Adrenal gland (tissue), 12 donors: ENCODE measurements around the gene IGFBPL1. TPM values are rescaled to one million over a fixed set of nuclear protein-coding genes. Genes with fewer than 3 reads are reported as not detected.

Experiments used
- polyA plus RNA-seq, 3 donors: library from polyadenylated mRNA; stranded (reverse); fragments of 200-250 nt in 2 of 3; fragments of 350-450 nt in 1 of 3; fragmentation: Illumina TruSeq in 1 of 3; extraction: RNeasy Lipid Tissue Mini Kit (QIAGEN cat#74804) in 1 of 3; gene quantifications; one replicate each; pipeline ENCODE4 v1.2.3, GENCODE V29; 2013 to 2014
- total RNA-seq, 9 donors: library from RNA; depleted of rRNA in 4 of 9; stranded (reverse); fragments of >200 nt in 4 of 9; fragments of 120-200 nt in 1 of 9; fragmentation: NEBNext Ultra II Directional in 1 of 9; extraction: Animal tissue kit (Norgen Biotek cat#: 25700) in 1 of 9; gene quantifications; one replicate each; pipeline versions ENCODE4 v1.1.0 to v1.2.4, GENCODE V29; 2013 to 2023
- donor health status: healthy with polysubstance abuse.
- donor health status: Bipolar disorder and iron deficiency.
- donor health status: DM: yes; HTN: yes; CAD: no.
- donor health status: DM: no; HTN: no; CAD: no.
- donor health status: DM: no; HTN: no; CAD: no.
- donor health status: DM: yes; HTN: yes; CAD: no.

Gene IGFBPL1
- total and polyA plus RNA-seq, 12 donors = 0.17 to 5.2 (median 1.5) TPM; not detected in 4

Other genes starting within 250 kb of the IGFBPL1 start
- gene ALDH1B1, start 31.8 kb downstream of the IGFBPL1 start, total RNA-seq = 10 to 100 TPM; 15.5 to 46.8 (median 19.5) TPM
- gene ALDH1B1, start 31.8 kb downstream of the IGFBPL1 start, polyA plus RNA-seq = 10 to 100 TPM in 1 of 3 donors, 1 to 10 TPM in 2; 4.4 to 41.4 (median 6.2) TPM
- under 1 TPM in 5 of 9 donors, not detected in 4; 0.07 to 0.50 (median 0.13) TPM for gene ANKRD18A, start 196.1 kb upstream of the IGFBPL1 start, total RNA-seq
- under 1 TPM; 0.07 to 0.56 (median 0.16) TPM for gene ANKRD18A, start 196.1 kb upstream of the IGFBPL1 start, polyA plus RNA-seq